PFSK-1 (cell line): Measurements from ENCODE around the gene ADAMTS17.

ENCODE experiments used
- POLR2AphosphoS5 ChIP-seq: IDR thresholded peaks from 2 replicates; pipeline ENCODE4 v1.6.1; 2012; ENCODE audit warnings: low read depth, mild to moderate bottlenecking, control low read depth, low read length, moderate library complexity
- REST ChIP-seq, 2 experiments: IDR thresholded peaks; 2 replicates each; pipeline versions ENCODE4 v1.6.1 to v1.8.0; 2011 to 2012; ENCODE audit warnings: low read depth in 2 of 2, low read length in 2 of 2, control low read depth in 1 of 2, inconsistent platforms in 1 of 2, mild to moderate bottlenecking in 1 of 2, moderate library complexity in 1 of 2; ENCODE audit not compliant: insufficient read depth in 1 of 2
- SIN3A ChIP-seq: IDR thresholded peaks from 2 replicates; pipeline ENCODE4 v1.6.1; 2012; ENCODE audit warnings: mild to moderate bottlenecking, low read length, moderate library complexity, borderline replicate concordance; ENCODE audit not compliant: insufficient read depth
- TAF1 ChIP-seq: IDR thresholded peaks from 2 replicates; pipeline ENCODE4 v1.6.1; 2012; ENCODE audit warnings: low read length, control low read depth, borderline replicate concordance; ENCODE audit not compliant: insufficient read depth

- TF ChIP-seq POLR2AphosphoS5 (no peak), REST (IDR thresholded peaks at IDR 0.05; ENCODE audit: insufficient read depth in 1 of 2, low read depth in 2 of 2, low read length in 2 of 2) (no peak), SIN3A (no peak), TAF1 (no peak)
Observed at GRCh38 chr15:100140527-100141308, 201.1 kb downstream of the ADAMTS17 start.
